ENCODE data around the gene ACBD4.

ACBD4 gene

GRCh38 chr17:45104907-45105624 lies 30.4 kb upstream of the ACBD4 start:
- no peak for DNase-seq

DNA sequence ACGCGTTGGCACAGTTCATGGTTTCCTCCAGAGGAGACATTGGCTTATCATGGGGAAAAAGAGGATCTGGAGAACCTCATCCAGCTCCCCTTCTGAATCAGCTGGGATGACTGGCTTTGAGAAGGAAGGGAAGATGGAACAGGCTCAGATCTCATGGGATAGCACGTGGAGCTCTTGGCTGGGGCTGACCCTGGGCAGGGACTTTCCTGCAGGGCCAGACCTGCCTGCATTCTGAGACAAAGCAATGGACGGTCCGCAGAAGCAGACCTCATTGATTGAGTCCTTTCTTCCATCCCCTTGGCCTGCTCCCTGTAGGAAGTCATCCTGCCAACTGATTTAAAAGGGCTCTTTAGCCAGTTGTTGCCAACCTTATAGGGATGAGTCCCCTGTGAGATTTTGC lies 29.4 kb upstream of the ACBD4 start:
- DNase-seq: no peak

- no peak for DNase-seq
These were observed 28.9 kb upstream of the ACBD4 start for GRCh38 chr17:45106582-45106981.

GRCh38 chr17:45107293-45108010 lies 28.0 kb upstream of the ACBD4 start:
- no peak for DNase-seq

- no peak for DNase-seq
These were observed 27.4 kb upstream of the ACBD4 start for GRCh38 chr17:45108051-45108450.

DNA sequence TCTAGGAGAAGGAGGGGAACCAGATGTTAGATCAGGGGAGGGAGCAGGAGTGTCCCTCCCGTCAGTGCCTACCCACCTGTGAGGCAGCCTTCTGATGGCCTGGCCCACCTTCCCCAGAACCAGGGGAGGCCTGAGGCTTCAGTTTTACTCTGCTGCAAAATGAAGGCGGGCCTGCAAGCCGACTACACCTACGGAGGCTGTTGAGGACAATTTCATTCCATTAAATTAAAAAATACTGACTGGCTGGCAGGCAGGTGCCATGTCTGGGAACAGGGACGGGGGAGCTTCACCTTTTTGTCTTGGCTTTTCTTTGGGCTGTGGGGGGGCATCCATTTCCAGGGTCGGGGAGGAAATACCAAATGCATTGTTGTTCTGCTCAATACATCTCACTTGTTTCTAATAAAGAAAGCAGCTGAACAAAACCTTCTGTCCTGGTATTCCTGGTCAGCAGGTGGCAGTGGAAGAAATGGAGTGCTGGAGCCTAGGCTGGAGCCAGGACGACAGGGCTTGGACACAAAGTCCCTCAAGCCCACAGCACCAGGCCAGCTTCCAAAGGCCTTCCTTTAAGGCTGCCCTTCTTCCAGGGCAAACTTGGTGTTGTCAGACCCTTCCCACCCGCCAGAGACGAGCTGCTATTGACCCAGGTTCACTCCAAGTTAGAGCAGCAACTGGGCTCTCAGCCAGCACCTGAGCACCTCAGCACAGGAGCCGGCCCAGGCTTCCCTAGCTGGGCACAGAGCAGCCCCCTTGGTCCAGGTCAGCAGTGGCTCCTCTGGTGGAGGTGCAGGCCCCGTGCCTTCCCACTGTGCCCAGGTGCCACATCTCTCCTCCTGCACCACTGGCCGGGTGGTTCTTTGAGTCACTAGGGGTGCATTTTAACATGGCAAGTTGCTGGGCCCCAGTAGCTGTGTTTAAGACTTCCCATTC lies 26.6 kb upstream of the ACBD4 start:
- DNase-seq: no peak

DNA sequence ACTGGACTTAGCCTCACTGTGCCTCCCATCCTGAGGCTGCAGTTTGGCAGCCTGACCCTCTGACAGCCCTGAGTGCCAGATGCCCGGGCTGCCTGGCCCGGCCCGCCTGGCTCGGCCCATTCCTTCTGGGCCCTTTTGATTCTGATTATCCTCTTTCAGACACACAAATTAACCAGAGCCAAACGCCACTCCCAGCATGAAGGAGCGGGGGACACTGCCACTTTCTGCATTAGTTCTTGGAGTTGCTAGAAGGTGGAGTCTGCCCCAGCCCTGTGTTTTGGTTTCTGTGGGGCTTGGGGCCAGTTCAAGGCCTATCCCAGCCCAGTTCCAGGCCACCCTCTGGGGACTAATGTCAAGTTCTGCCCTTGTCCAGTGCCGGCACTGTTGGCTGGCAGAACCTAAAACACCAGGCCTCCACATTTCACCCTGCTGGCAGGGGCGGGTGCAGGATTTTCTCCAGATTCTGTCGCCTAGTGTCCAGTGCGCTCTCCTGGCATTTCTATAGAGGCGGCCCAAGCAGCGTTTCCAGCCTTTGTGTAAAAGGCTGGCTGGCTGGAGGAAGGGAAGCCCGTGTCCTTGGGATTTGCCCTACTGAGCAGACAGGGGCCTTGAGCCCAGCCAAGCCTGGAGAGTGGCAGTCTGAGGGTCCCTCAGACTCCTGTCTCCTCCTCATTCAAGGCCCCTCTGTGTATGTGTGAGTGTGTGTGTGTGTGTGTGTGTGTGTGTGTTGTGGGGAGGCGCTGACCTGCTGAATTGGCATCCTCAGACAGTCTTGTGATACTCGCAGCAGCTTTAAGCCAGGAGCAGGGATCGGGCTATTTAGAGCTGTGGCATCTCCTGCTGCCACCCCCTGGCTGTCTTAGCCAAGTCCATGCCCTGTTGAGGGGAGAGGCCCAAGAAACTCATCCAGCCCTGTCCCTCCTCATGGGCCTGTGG lies 24.5 kb upstream of the ACBD4 start:
- no peak for DNase-seq

GRCh38 chr17:45111850-45112249 lies 23.6 kb upstream of the ACBD4 start:
- no peak for DNase-seq

GRCh38 chr17:45112559-45113423 lies 22.7 kb upstream of the ACBD4 start:
- no peak for DNase-seq

GRCh38 chr17:45113424-45113754 lies 22.1 kb upstream of the ACBD4 start:
- DNase-seq: no peak

GRCh38 chr17:45114117-45114932 lies 21.2 kb upstream of the ACBD4 start:
- no peak for DNase-seq

DNA sequence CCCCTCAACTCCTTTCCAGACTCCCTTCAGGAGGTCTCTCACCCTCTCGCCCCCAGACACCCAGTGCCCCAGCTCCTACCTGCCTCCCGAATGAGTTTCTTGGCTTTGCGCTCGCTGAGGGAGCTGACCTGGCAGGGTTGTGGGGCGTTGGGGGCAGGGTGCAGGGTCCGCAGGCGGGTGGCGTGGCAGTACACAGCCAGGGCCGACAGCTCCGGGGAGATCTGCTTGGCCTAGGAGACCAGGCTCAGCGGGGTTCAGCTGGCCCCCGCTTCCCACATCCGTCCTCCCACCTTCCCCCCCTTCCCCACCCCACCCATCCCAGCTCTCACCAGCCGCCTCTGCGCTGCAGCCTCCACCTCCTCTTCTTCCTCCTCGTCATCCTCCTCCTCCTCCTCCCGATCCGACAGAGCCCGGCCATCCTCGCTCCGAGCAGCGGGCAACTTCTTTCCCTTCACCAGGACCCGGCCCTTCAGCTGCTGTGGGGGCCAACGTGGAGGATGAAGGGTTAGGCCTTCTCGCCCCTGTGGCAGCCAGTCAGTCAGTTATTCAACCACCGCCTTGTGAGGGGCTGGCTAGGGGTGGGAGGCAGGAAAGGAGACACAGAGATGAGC lies 20.4 kb upstream of the ACBD4 start:
- DNase-seq: no peak

DNA sequence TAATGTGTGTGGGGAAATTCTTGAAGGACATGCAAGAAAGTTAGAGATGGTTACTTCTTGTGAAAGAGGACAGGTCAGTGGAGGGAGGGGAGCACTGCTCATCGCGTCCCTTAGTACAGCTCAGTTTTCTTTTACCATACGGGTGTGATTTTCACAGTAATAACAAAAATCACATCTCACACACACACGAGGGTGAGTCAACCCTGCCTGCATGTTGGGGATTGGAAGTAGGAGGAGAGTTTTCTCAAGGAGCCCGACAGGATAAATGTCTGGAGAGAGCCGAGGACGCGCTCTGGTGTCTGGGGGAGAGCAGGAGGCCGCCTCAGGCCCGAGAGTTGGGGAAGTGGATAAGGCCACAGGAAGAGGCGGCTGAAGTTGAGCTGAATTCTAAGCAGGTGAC lies 19.6 kb upstream of the ACBD4 start:
- DNase-seq: no peak

- no peak for DNase-seq
These were observed 19.0 kb upstream of the ACBD4 start for GRCh38 chr17:45116434-45117016.

GRCh38 chr17:45117334-45117733 lies 18.2 kb upstream of the ACBD4 start:
- DNase-seq: no peak

- DNase-seq: no peak
These were observed 17.4 kb upstream of the ACBD4 start for GRCh38 chr17:45117848-45118646.

DNA sequence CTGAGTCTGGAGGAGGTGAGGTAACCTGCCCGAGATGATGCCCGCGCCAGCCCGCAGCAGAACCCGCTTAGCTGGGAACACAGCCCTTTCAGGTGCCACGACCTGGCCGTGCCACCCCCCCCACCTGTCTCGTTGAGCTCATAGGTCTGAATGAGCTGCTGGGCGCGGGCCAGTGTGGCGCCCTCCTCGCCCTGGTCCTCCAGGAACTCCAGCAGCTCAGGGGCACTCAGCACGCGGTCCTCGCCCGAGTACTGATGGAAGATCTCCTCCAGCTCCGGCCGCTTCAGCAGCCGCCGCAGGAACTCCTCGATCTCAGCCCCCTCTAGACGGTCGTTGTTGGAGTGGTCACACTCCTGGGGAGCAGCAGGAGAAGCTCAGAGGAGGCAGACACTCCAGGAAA lies 16.8 kb upstream of the ACBD4 start:
- DNase-seq: no peak

DNA sequence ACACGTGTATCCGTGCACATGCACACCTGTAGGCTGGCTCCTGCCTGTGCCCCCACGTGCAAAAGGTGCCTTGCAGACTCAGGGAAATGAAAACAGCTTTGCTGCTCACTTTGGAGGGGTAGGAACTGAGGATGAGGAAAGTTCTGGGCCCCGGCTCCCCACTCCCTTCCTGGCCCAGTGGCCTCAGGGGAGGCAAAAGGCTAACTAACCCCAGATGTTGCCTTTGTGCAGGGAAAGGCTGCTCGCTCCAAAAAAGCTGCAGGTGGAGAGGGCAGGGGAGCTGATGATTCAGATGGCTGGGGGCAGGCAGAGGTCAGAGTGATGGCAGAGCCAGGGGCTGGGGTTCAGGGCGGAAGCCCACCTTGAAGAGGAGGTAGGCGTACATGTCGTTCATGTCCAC lies 15.5 kb upstream of the ACBD4 start:
- DNase-seq: no peak

DNA sequence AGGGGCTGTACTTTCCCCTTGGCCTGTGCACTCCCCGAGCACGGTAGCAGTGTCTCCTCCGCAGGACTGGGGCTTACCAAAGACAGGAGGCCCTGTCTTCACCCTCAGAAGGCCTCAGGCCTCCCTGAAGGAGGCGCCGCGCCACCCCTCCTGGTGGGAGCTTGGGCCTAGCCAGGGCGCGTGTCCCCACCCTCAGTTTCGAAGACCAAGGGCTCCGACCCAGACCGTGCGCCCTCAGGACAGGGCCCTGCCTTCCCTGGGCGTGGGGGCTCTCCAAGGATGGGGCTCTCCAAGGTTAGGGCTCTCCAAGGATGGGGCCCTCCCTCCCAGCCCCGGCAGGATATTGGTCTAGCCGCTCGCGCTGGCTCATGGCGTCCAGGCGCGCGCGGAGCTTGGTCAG lies 14.9 kb upstream of the ACBD4 start:
- DNase-seq: no peak

Data from NCI-H1930 (cell line).